Mammary epithelial cell (primary cell): ENCODE results near the gene MAGEF1.

Experiments
- CTCF ChIP-seq, 2 donors: IDR thresholded peaks in 1 of 2; conservative IDR thresholded peaks in 1 of 2; 2 replicates each; pipeline ENCODE4 v1.5.1; 2011 to 2012; ENCODE audit warnings: inconsistent platforms in 2 of 2, low read length in 2 of 2, mild to moderate bottlenecking in 2 of 2, control low read depth in 1 of 2, low read depth in 1 of 2; ENCODE audit not compliant: insufficient read depth in 1 of 2; ENCODE audit errors: extremely low read depth in 1 of 2
- EZH2 ChIP-seq: IDR thresholded peaks from 2 replicates; pipeline ENCODE4 v1.6.1; 2012; ENCODE audit warnings: low read length, inconsistent platforms, borderline replicate concordance

- TF ChIP-seq CTCF (conservative IDR thresholded peaks at IDR 0.05 in 1 of 2, IDR thresholded peaks at IDR 0.05 in 1 of 2; ENCODE audit: extremely low read depth in 1 of 2, insufficient read depth in 1 of 2, low read depth in 1 of 2, low read length in 2 of 2) (no peak), EZH2 (no peak)
Observed at GRCh38 chr3:184733181-184733580, 21.3 kb upstream of the MAGEF1 start.
